Bone marrow (tissue), 2 donors: Measurements from ENCODE around the gene MRGPRX4.

Source experiments
- DNase-seq, 2 donors: peaks; one replicate each; lab custom pipeline; 2025; lab: John Stamatoyannopoulos, UW

Gene MRGPRX4

GRCh38 chr11:18221274-18221876 lies 48.7 kb downstream of the MRGPRX4 start:
- DNase-seq, result no peak

- no peak for DNase-seq
Measured at GRCh38 chr11:18222814-18223421, 50.3 kb downstream of the MRGPRX4 start.
